MCF 10A (cell line): ENCODE data around the gene CMBL. TPM values are rescaled to one million over a fixed set of nuclear protein-coding genes. Genes with fewer than 3 reads are reported as not detected.
"Not testable (repeated sequence)": the region's sequence is repeated elsewhere in the genome, so short reads cannot be mapped to it uniquely, and the experiment has no call there.

Experiments
- BruUV-seq: library from RNA; stranded (reverse); fragments of 400-500 nt; replicated peaks from 2 replicates; lab custom pipeline; 2021; lab: Mats Ljungman, UMichigan
- CTCF ChIA-PET: fragments of 300-600 bp; sonication (Branson Sonifier 250); formaldehyde crosslinking; extraction: SDS; loops from one replicate; lab custom pipeline; 2021; ENCODE audit warnings: antibody characterized with exemption, inconsistent platforms; lab: Yijun Ruan, JAX
- POLR2A ChIA-PET: fragments of 300-600, 350-650 bp; sonication (Branson Sonifier 250); formaldehyde crosslinking; extraction: SDS; loops from one replicate; lab custom pipeline; 2020; ENCODE audit warnings: antibody characterized with exemption, inconsistent platforms; lab: Yijun Ruan, JAX
- DNase-seq: peaks from one replicate; pipeline ENCODE4 v3.0.0-alpha.2; 2018; ENCODE audit not compliant: unreplicated experiment
- H3K27ac Mint-ChIP-seq: one replicate; pipeline ENCODE4 v1.8.0; 2022; ENCODE audit warnings: mild to moderate bottlenecking, low read depth, mixed read lengths; ENCODE audit not compliant: unreplicated experiment
- H3K27me3 Mint-ChIP-seq: one replicate; pipeline ENCODE4 v1.8.0; 2022; ENCODE audit warnings: mixed read lengths; ENCODE audit not compliant: insufficient read depth, unreplicated experiment
- H3K36me3 Mint-ChIP-seq: one replicate; pipeline ENCODE4 v1.8.0; 2022; ENCODE audit warnings: mild to moderate bottlenecking, moderate library complexity, mixed read lengths; ENCODE audit not compliant: insufficient read depth, unreplicated experiment
- H3K4me1 Mint-ChIP-seq: one replicate; pipeline ENCODE4 v1.8.0; 2022; ENCODE audit warnings: mixed read lengths; ENCODE audit not compliant: insufficient read depth, unreplicated experiment
- H3K4me3 Mint-ChIP-seq: one replicate; pipeline ENCODE4 v1.8.0; 2022; ENCODE audit warnings: mild to moderate bottlenecking, moderate library complexity, mixed read lengths; ENCODE audit not compliant: unreplicated experiment
- H3K9me3 Mint-ChIP-seq: one replicate; pipeline ENCODE4 v1.8.0; 2022; ENCODE audit warnings: mixed read lengths; ENCODE audit not compliant: unreplicated experiment
- intact Hi-C: fragments of 100-400 bp; cut with micrococcal nuclease; formaldehyde crosslinking; loops from 2 replicates; pipeline ENCODE4 v1.14.1; 2022
- total RNA-seq: library from RNA; stranded (reverse); gene quantifications from 2 replicates; pipeline ENCODE4 v1.2.3, GENCODE V29; 2022
- TF ChIP-seq, protein P1 (sequence below): fragments of 200-600 bp; IDR thresholded peaks from one replicate; pipeline ENCODE4 v1.8.0; 2022; ENCODE audit warnings: antibody characterized with exemption, mild to moderate bottlenecking; ENCODE audit not compliant: unreplicated experiment

The CMBL gene
- total RNA-seq, 1 experiment from 2014 or later, result 24.9 TPM

DNA sequence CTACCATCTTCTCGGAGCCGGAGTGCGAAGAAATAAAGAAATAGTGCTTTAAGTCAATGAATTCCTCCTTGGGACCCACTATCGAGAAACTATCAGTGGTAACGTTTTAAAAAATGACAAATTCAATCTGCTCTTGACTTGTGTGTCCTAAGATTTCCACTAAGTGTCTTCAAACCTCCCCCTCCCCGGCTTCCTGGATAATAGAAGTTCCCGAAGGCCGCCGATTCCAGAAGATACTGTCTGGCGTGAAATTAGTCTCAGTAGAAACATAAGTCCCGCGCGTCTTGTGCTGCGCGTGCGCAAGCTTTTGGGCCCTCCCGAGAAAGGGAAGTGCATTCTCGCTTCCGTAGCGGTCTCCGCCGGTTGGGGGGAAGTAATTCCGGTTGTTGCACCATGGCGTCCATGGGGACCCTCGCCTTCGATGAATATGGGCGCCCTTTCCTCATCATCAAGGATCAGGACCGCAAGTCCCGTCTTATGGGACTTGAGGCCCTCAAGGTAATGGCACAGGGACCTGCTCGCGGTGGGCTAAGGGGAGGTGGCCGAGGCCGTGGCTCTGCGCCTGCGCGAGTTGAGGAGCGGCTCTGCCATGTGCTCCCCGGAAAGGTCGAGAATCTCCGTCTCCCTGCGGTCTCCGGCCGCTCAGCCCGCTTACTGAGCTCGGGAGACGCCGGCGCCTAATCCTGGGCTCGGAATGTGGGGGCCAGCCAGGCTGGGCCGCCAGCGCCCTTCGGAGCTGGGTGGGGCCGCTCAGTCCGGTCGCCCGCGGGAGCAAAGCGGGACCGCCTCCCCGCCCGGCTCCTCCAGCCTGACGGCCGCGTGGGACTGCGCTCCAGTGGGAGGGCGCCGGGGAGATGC is 57.5 kb downstream of the CMBL start, which contains the start of gene CCT5:
CCT5 (plus strand) TSS at position 333 of the 858 bp plus-strand sequence; CDS start at position 394, 61 bp downstream.
- Mint-ChIP-seq H3K9me3 (no peaks in the 10 kb centered on the region), H3K4me1 (peaks cover 24% of the 10 kb centered on the region), H3K27me3 (no peaks in the 10 kb centered on the region), H3K27ac (peak within 1 kb of the TSS; percentile 100), H3K4me3 (peak within 1 kb of the TSS; percentile 84), H3K36me3 (peaks cover 45% of the 10 kb centered on the region)
- ChIA-PET CTCF (interaction anchor here (0.7 to 1.3 kb wide), 3 partner anchors 33 to 326 kb away, joined by 3 to 4 read pairs (median 3); no protein-coding TSS in a partner anchor), POLR2A (interaction anchor here (0.6 to 3.7 kb wide), 17 partner anchors 9 to 143 kb away, joined by 3 to 41 read pairs (median 4); partner anchors contain the start of genes CMBL and MARCHF6)
- peak; percentile 98 for DNase-seq
- TF ChIP-seq, protein P1, sequence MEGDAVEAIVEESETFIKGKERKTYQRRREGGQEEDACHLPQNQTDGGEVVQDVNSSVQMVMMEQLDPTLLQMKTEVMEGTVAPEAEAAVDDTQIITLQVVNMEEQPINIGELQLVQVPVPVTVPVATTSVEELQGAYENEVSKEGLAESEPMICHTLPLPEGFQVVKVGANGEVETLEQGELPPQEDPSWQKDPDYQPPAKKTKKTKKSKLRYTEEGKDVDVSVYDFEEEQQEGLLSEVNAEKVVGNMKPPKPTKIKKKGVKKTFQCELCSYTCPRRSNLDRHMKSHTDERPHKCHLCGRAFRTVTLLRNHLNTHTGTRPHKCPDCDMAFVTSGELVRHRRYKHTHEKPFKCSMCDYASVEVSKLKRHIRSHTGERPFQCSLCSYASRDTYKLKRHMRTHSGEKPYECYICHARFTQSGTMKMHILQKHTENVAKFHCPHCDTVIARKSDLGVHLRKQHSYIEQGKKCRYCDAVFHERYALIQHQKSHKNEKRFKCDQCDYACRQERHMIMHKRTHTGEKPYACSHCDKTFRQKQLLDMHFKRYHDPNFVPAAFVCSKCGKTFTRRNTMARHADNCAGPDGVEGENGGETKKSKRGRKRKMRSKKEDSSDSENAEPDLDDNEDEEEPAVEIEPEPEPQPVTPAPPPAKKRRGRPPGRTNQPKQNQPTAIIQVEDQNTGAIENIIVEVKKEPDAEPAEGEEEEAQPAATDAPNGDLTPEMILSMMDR, result no peak
- intact Hi-C loops, result loop anchor here (1.0 kb wide), 1 partner anchor 17 kb away; no protein-coding TSS in a partner anchor
- BruUV-seq, result TSS peak; percentile 61

DNA sequence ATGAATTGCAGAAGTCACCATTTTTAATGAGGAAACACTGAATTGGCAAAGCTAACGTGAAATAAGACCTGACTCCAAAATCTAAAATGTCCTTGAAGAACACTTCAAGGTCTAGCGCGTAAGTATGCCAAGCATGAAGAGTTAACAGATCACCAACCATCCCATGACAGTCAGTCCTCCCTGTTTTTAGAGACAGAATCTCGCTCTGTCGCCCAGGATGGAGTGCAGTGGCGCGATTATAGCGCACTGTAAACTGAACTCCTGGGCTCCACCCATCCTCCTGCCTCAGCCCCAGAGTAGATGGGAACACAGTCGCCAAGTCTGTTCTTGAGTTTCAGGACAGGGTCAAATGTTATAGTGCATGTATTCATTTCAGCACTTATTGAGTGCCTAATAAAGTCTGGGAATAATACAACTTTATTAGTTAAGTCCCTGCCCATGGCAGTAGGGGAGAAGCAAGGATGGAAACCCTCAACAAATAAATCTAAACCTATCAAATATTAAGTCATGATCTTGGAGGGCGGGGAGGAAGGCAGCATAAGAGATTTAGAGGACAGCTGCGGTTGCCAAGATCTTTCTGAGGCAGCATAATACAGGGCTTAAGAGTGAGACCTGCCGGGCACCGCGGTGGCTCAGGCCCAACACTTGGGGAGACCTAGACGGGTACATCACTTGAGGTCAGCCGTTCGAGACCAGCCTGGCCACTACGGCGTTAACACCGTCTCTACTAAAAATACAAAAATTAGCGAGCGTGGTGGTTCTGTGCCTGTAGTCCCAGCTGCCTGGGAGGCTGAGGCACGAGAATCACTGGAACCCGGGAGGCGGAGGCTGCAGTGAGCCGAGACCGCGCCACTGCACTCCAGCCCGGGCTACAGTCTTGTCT is 59.1 kb downstream of the CMBL start:
- TF ChIP-seq, protein P1, result no peak
- no peak for DNase-seq
- no TSS peak for BruUV-seq
- Mint-ChIP-seq H3K4me1 (peaks cover 29% of the 10 kb centered on the region), H3K4me3 (peak overlapping the region; percentile 84), H3K36me3 (peaks cover 34% of the 10 kb centered on the region), H3K27me3 (no peaks in the 10 kb centered on the region), H3K27ac (peak overlapping the region; percentile 100), H3K9me3 (no peaks in the 10 kb centered on the region)
- CTCF ChIA-PET, result interaction anchor here (0.6 to 0.8 kb wide), 2 partner anchors 171 to 175 kb away, joined by 4 read pairs; no protein-coding TSS in a partner anchor
- POLR2A ChIA-PET, result interaction anchor here (0.7 to 3.7 kb wide), 5 partner anchors 18 to 1071 kb away, joined by 3 to 41 read pairs (median 9); partner anchors contain the start of genes CMBL and MARCHF6
- intact Hi-C loops, result loop anchor here (1.0 kb wide), 1 partner anchor 19 kb away; no protein-coding TSS in a partner anchor

DNA sequence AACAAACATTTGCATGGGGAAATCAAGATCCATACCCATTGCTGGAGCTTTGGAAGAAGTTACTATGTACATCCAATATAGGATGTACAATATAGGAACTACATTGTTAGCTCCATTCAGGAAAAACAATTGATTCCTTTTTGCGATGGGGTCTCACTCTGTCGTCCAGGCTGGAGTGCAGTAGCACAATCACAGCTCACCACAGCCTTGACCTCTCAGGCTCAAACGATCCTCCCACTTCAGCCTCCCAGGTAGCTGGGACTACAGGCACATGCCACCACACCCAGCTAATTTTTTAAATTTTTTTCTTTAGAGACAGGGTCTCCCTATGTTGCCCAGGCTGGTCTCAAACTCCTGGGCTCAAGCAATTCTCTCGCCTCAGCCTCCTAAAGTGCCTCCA is 60.5 kb downstream of the CMBL start:
- CTCF ChIA-PET, result interaction anchor here (0.6 to 0.7 kb wide), 2 partner anchors 359 to 1974 kb away, joined by 3 read pairs; no protein-coding TSS in a partner anchor
- H3K27me3 Mint-ChIP-seq, H3K4me3 Mint-ChIP-seq, H3K9me3 Mint-ChIP-seq, DNase-seq, BruUV-seq, intact Hi-C loops: not testable (repeated sequence)
- Mint-ChIP-seq H3K27ac (peak overlapping the region; percentile 57), H3K4me1 (peaks cover 30% of the 10 kb centered on the region), H3K36me3 (peaks cover 20% of the 10 kb centered on the region)
- POLR2A ChIA-PET, result interaction anchor here (0.8 to 1.4 kb wide), 3 partner anchors 9 to 108 kb away, joined by 4 to 8 read pairs (median 6); partner anchors contain the start of gene MARCHF6

DNA sequence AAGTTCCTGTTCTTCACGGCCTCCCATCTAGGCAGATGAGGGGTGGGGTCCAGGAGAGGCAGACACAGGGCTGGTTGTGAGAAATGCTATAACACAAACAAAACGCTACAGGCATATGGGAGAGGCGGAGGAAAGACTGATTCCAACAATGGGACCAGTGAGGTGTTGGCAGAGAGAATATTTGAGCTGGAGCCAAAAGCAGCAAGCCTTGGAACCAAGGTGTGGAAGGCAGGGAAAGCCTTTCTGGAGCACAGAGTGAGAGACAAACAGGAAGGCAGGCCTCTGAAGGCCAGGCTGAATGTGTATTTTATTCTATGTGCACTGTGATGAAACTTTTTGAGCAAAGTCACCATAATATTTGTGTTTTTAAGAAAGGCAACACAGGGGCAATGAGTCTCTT is 60.9 kb downstream of the CMBL start:
- TF ChIP-seq, protein P1, result no peak
- Mint-ChIP-seq H3K27ac (peak overlapping the region; percentile 57), H3K4me3 (no peak overlapping the region), H3K9me3 (no peaks in the 10 kb centered on the region), H3K4me1 (peaks cover 30% of the 10 kb centered on the region), H3K27me3 (no peaks in the 10 kb centered on the region), H3K36me3 (peaks cover 19% of the 10 kb centered on the region)
- DNase-seq, result peak; percentile 59
- BruUV-seq, result no TSS peak
- CTCF ChIA-PET, result interaction anchor here (0.6 to 0.7 kb wide), 2 partner anchors 360 to 1974 kb away, joined by 3 read pairs; no protein-coding TSS in a partner anchor
- intact Hi-C loops, result no loop called here
- POLR2A ChIA-PET, result interaction anchor here (0.8 to 1.4 kb wide), 3 partner anchors 9 to 108 kb away, joined by 4 to 8 read pairs (median 6); partner anchors contain the start of gene MARCHF6
